ENCODE results near the gene OIT3.

OIT3 gene

GRCh38 chr10:72893136-72893798 is at the start of gene OIT3:
Gene OIT3, plus strand, starts transcription at chr10:72893739. Its CDS starts 60 bp downstream, at chr10:72893799.
- intact Hi-C loops (cut with DNase I; ENCODE audit: low total_unique reads) = no loop called here
- peaks cover 5 to 6% (median 6%) of the 10 kb centered on the region in 3 donors for H3K36me3 ChIP-seq
- H3K27me3 ChIP-seq = no peaks in the 10 kb centered on the region
- H3K27ac ChIP-seq = no peak within 1 kb of the TSS
- no peak for TF ChIP-seq CTCF (IDR thresholded peaks at IDR 0.05)
- no peak for DNase-seq
- H3K4me3 ChIP-seq = no peak within 1 kb of the TSS
- H3K9me3 ChIP-seq = no peaks in the 10 kb centered on the region
- H3K4me1 ChIP-seq = no peaks in the 10 kb centered on the region

- intact Hi-C loops (cut with DNase I; ENCODE audit: low total_unique reads) = no loop called here
- H3K36me3 ChIP-seq = no peaks in the 10 kb centered on the region
- TF ChIP-seq CTCF (IDR thresholded peaks at IDR 0.05) = no peak
Observed at GRCh38 chr10:72846238-72846637, 47.3 kb upstream of the OIT3 start.

GRCh38 chr10:72847681-72848080 is 45.9 kb upstream of the OIT3 start:
- H3K4me3 ChIP-seq = no peak overlapping the region
- no peaks in the 10 kb centered on the region for H3K27me3 ChIP-seq
- TF ChIP-seq CTCF (IDR thresholded peaks at IDR 0.05) = no peak
- no peak for DNase-seq
- H3K9me3 ChIP-seq = no peaks in the 10 kb centered on the region
- intact Hi-C loops (cut with DNase I; ENCODE audit: low total_unique reads) = no loop called here
- H3K4me1 ChIP-seq = no peaks in the 10 kb centered on the region
- no peak overlapping the region for H3K27ac ChIP-seq
- no peaks in the 10 kb centered on the region for H3K36me3 ChIP-seq

More at GRCh38 chr10:72846238-72846637, 47.3 kb upstream of the OIT3 start:
- no peaks in the 10 kb centered on the region for H3K27me3 ChIP-seq
- H3K4me1 ChIP-seq = no peaks in the 10 kb centered on the region
- no peaks in the 10 kb centered on the region for H3K9me3 ChIP-seq
- H3K4me3 ChIP-seq = no peak overlapping the region
- H3K27ac ChIP-seq = no peak overlapping the region
- DNase-seq = no peak

DNA sequence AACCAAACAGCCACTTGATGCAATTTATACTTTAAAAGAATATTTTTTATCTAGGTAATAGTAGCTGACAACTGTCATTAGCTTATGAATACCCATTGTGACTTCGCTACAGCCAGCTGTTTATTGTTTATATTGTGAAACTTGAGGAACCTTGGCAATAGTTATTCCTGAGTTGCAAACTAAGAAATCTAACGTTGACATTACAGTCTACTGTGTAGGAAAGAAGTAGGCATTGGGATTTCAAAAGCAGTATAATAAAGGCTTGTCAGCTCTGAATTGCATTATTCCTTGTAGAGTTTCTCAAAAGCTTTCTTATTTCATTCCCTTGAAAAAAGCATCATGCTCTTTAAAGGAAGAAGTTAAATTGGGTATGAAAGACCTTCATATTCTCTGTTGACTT is 42.7 kb upstream of the OIT3 start:
- no peak for TF ChIP-seq CTCF (IDR thresholded peaks at IDR 0.05)
- no peaks in the 10 kb centered on the region for H3K4me1 ChIP-seq
- no peak for DNase-seq
- no peak overlapping the region for H3K4me3 ChIP-seq
- no peak overlapping the region for H3K27ac ChIP-seq
- intact Hi-C loops (cut with DNase I; ENCODE audit: low total_unique reads) = no loop called here
- H3K9me3 ChIP-seq = no peaks in the 10 kb centered on the region
- H3K36me3 ChIP-seq = no peaks in the 10 kb centered on the region
- no peaks in the 10 kb centered on the region for H3K27me3 ChIP-seq

GRCh38 chr10:72851509-72851908 is 42.0 kb upstream of the OIT3 start:
- intact Hi-C loops (cut with DNase I; ENCODE audit: low total_unique reads) = no loop called here
- H3K4me3 ChIP-seq = no peak overlapping the region
- TF ChIP-seq CTCF (IDR thresholded peaks at IDR 0.05) = no peak

DNA sequence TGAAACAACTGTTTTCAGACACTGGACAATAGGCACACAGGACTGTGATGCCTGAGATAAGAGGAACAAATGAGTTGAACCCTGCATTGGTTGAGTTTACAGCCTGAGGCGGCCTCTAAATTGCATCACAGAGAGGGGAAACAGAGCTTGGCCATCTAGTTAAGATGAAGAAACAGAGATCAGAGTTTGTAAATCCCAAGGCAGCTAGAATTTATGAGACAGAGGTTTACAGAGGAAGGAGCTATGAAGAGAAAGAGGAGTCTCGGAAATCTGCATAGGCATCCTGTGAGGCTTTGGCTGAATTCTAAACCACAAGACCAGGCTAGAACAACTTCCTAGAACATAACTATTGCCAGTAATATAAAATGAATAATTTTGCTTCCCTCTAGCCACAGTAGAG is 41.0 kb upstream of the OIT3 start:
- H3K27ac ChIP-seq = no peak overlapping the region
- DNase-seq = no peak
- H3K4me1 ChIP-seq = no peaks in the 10 kb centered on the region
- H3K27me3 ChIP-seq = no peaks in the 10 kb centered on the region
- no peak overlapping the region for H3K4me3 ChIP-seq
- intact Hi-C loops (cut with DNase I; ENCODE audit: low total_unique reads) = no loop called here
- H3K9me3 ChIP-seq = no peaks in the 10 kb centered on the region
- H3K36me3 ChIP-seq = no peaks in the 10 kb centered on the region
- TF ChIP-seq CTCF (IDR thresholded peaks at IDR 0.05) = no peak

More at GRCh38 chr10:72851509-72851908, 42.0 kb upstream of the OIT3 start:
- Histone ChIP-seq H3K4me1 (no peaks in the 10 kb centered on the region), H3K27ac (no peak overlapping the region), H3K9me3 (no peaks in the 10 kb centered on the region), H3K27me3 (no peaks in the 10 kb centered on the region), H3K36me3 (no peaks in the 10 kb centered on the region)
- DNase-seq = no peak
